Activated CD8-positive, alpha-beta T cell treated with anti-CD3 and anti-CD28 coated beads for 36 hours (primary cell): ENCODE measurements around the gene PTCD1. TPM values are rescaled to one million over a fixed set of nuclear protein-coding genes. Genes with fewer than 3 reads are reported as not detected.
A peak's percentile ranks its signal among the peaks of the same experiment; 100 is the strongest.
"Not testable (repeated sequence)": the region's sequence is repeated elsewhere in the genome, so short reads cannot be mapped to it uniquely, and the experiment has no call there.

ENCODE experiments used
- ATAC-seq: fragments of 200-7000 bp; cut with Tn5 transposase; one replicate; pipeline ENCODE4 v1.10.0; 2021; ENCODE audit warnings: mild to moderate bottlenecking, moderate library complexity
- CTCF ChIA-PET: fragments of 350-600 bp; sonication (Branson Sonifier 250); formaldehyde crosslinking; loops from one replicate; lab custom pipeline; 2021; ENCODE audit warnings: antibody characterized with exemption; lab: Charles Lee
- POLR2A ChIA-PET: fragments of 350-600 bp; sonication (Branson Sonifier 250); formaldehyde crosslinking; loops from one replicate; lab custom pipeline; 2021; ENCODE audit warnings: antibody characterized with exemption; lab: Charles Lee
- DNase-seq: peaks from one replicate; pipeline ENCODE4 v3.0.0-alpha.2; 2020
- H3K27ac Mint-ChIP-seq: one replicate; pipeline ENCODE4 v1.8.0; 2021; ENCODE audit warnings: mild to moderate bottlenecking, mixed read lengths
- H3K27me3 Mint-ChIP-seq: one replicate; pipeline ENCODE4 v1.8.0; 2021; ENCODE audit warnings: mixed read lengths
- H3K36me3 Mint-ChIP-seq: one replicate; pipeline ENCODE4 v1.8.0; 2021; ENCODE audit warnings: low read depth, mixed read lengths
- H3K4me1 Mint-ChIP-seq: one replicate; pipeline ENCODE4 v1.8.0; 2021; ENCODE audit warnings: low read depth, mixed read lengths
- H3K4me3 Mint-ChIP-seq: one replicate; pipeline ENCODE4 v1.8.0; 2021; ENCODE audit warnings: mild to moderate bottlenecking, moderate library complexity, mixed read lengths
- H3K9me3 Mint-ChIP-seq: one replicate; pipeline ENCODE4 v1.8.0; 2021; ENCODE audit warnings: mixed read lengths
- CTCF ChIP-seq: fragments of 200-600 bp; IDR thresholded peaks from one replicate; pipeline ENCODE4 v1.8.0; 2022; ENCODE audit warnings: antibody characterized with exemption, mild to moderate bottlenecking
- intact Hi-C: fragments of 100-400 bp; cut with micrococcal nuclease; formaldehyde crosslinking; loops from one replicate; pipeline ENCODE4 v1.10.0; 2022
- total RNA-seq, 2 experiments: library from RNA; stranded (reverse); gene quantifications; one replicate each; pipeline ENCODE4 v1.2.3, GENCODE V29; 2021

PTCD1 gene
- total RNA-seq, 2 experiments from 2014 or later = 7.2 to 8.2 TPM

- no peak for TF ChIP-seq CTCF
- Mint-ChIP-seq H3K4me3 (no peak overlapping the region), H3K4me1 (peaks cover 7% of the 10 kb centered on the region), H3K36me3 (peaks cover 50% of the 10 kb centered on the region), H3K9me3 (no peaks in the 10 kb centered on the region), H3K27me3 (no peaks in the 10 kb centered on the region), H3K27ac (no peak overlapping the region)
- DNase-seq (no peak), ATAC-seq (no peak)
- POLR2A ChIA-PET = interaction anchor here (0.7 to 1.0 kb wide), 2 partner anchors 9 to 19 kb away, joined by 3 read pairs; partner anchors contain the start of gene BUD31
- intact Hi-C loops = no loop called here
- CTCF ChIA-PET = no interaction called here
Observed at GRCh38 chr7:99418260-99418659, 20.3 kb downstream of the PTCD1 start.

GRCh38 chr7:99415513-99416127 lies 23.0 kb downstream of the PTCD1 start:
- ATAC-seq, H3K27me3 Mint-ChIP-seq, H3K4me3 Mint-ChIP-seq, H3K9me3 Mint-ChIP-seq, intact Hi-C loops, H3K27ac Mint-ChIP-seq: not testable (repeated sequence)
- Mint-ChIP-seq H3K4me1 (peaks cover 16% of the 10 kb centered on the region), H3K36me3 (peaks cover 62% of the 10 kb centered on the region)
- DNase-seq = peak; percentile 55
- ChIA-PET CTCF (interaction anchor here (0.7 to 1.5 kb wide), 4 partner anchors 8 to 44 kb away, joined by 3 to 4 read pairs (median 3); partner anchors contain the start of genes CPSF4 and PTCD1), POLR2A (interaction anchor here (1.3 kb wide), 1 partner anchor 23 kb away, joined by 3 read pairs; no protein-coding TSS in a partner anchor)
- TF ChIP-seq CTCF = peak; percentile 59

- DNase-seq (no peak), ATAC-seq (no peak)
- Mint-ChIP-seq H3K9me3 (no peaks in the 10 kb centered on the region), H3K36me3 (peaks cover 44% of the 10 kb centered on the region), H3K27ac (peak overlapping the region; percentile 97), H3K4me1 (peaks cover 35% of the 10 kb centered on the region), H3K4me3 (peak overlapping the region; percentile 90), H3K27me3 (no peaks in the 10 kb centered on the region)
- no peak for TF ChIP-seq CTCF
- intact Hi-C loops = no loop called here
- POLR2A ChIA-PET = interaction anchor here (0.6 to 5.6 kb wide), 5 partner anchors 12 to 550 kb away, joined by 3 to 58 read pairs (median 20); partner anchors contain the start of genes CPSF4 and PTCD1
- CTCF ChIA-PET = no interaction called here
Observed at GRCh38 chr7:99410635-99411034, 28.0 kb downstream of the PTCD1 start.

GRCh38 chr7:99409806-99410205 lies 28.8 kb downstream of the PTCD1 start:
- no peak for TF ChIP-seq CTCF
- Mint-ChIP-seq H3K36me3 (peaks cover 39% of the 10 kb centered on the region), H3K4me3 (peak overlapping the region; percentile 90), H3K4me1 (peaks cover 36% of the 10 kb centered on the region), H3K27ac (peak overlapping the region; percentile 97), H3K9me3 (no peaks in the 10 kb centered on the region), H3K27me3 (no peaks in the 10 kb centered on the region)
- DNase-seq (no peak), ATAC-seq (no peak)
- POLR2A ChIA-PET = interaction anchor here (0.7 to 5.6 kb wide), 11 partner anchors 12 to 550 kb away, joined by 3 to 58 read pairs (median 5); partner anchors contain the start of genes ARPC1B, ATP5MF, CPSF4 and PTCD1
- CTCF ChIA-PET = no interaction called here
- intact Hi-C loops = no loop called here

- POLR2A ChIA-PET = interaction anchor here (0.7 to 5.6 kb wide), 19 partner anchors 9 to 577 kb away, joined by 3 to 58 read pairs (median 5); partner anchors contain the start of genes ARPC1B, ATP5MF, CPSF4 and PTCD1
- CTCF ChIA-PET = interaction anchor here (1.0 to 2.3 kb wide), 4 partner anchors 11 to 29 kb away, joined by 3 to 6 read pairs (median 4); no protein-coding TSS in a partner anchor
- Mint-ChIP-seq H3K36me3 (peaks cover 37% of the 10 kb centered on the region), H3K9me3 (no peaks in the 10 kb centered on the region), H3K27me3 (no peaks in the 10 kb centered on the region), H3K27ac (peak overlapping the region; percentile 97), H3K4me1 (peaks cover 38% of the 10 kb centered on the region), H3K4me3 (peak overlapping the region; percentile 90)
- intact Hi-C loops = no loop called here
- ATAC-seq (peak; percentile 7), DNase-seq (no peak)
- TF ChIP-seq CTCF = no peak
Observed at GRCh38 chr7:99409192-99409572, 29.4 kb downstream of the PTCD1 start.
